Calu3 (cell line): ENCODE results near the gene TRMT44. TPM values are rescaled to one million over a fixed set of nuclear protein-coding genes. Genes with fewer than 3 reads are reported as not detected.
"Not testable (repeated sequence)": the region's sequence is repeated elsewhere in the genome, so short reads cannot be mapped to it uniquely, and the experiment has no call there.

Source experiments
- BruUV-seq: library from RNA; stranded (reverse); fragments of 400-500 nt; replicated peaks from 2 replicates; lab custom pipeline; 2021; lab: Mats Ljungman, UMichigan
- CTCF ChIA-PET: fragments of 300-600 bp; sonication (Branson Sonifier 250); formaldehyde crosslinking; loops from one replicate; lab custom pipeline; 2022; ENCODE audit warnings: antibody characterized with exemption; lab: Charles Lee
- DNase-seq: peaks from one replicate; pipeline ENCODE4 v3.0.0; 2022
- H3K27ac Mint-ChIP-seq: one replicate; pipeline ENCODE4 v1.8.0; 2022; ENCODE audit warnings: mixed read lengths; ENCODE audit not compliant: unreplicated experiment
- H3K27me3 Mint-ChIP-seq: one replicate; pipeline ENCODE4 v1.8.0; 2022; ENCODE audit warnings: mixed read lengths; ENCODE audit not compliant: unreplicated experiment
- H3K36me3 Mint-ChIP-seq: one replicate; pipeline ENCODE4 v1.8.0; 2022; ENCODE audit warnings: mild to moderate bottlenecking, moderate library complexity, mixed read lengths; ENCODE audit not compliant: insufficient read depth, unreplicated experiment
- H3K4me1 Mint-ChIP-seq: one replicate; pipeline ENCODE4 v1.8.0; 2022; ENCODE audit warnings: mild to moderate bottlenecking, low read depth, mixed read lengths; ENCODE audit not compliant: unreplicated experiment
- H3K4me3 Mint-ChIP-seq: one replicate; pipeline ENCODE4 v1.8.0; 2022; ENCODE audit warnings: mild to moderate bottlenecking, low read depth, moderate library complexity, mixed read lengths; ENCODE audit not compliant: unreplicated experiment
- H3K9me3 Mint-ChIP-seq: one replicate; pipeline ENCODE4 v1.8.0; 2022; ENCODE audit warnings: low read depth, mixed read lengths; ENCODE audit not compliant: unreplicated experiment
- intact Hi-C: fragments of 100-400 bp; cut with micrococcal nuclease; formaldehyde crosslinking; loops from one replicate; pipeline ENCODE4 v1.10.0; 2022; ENCODE audit not compliant: unreplicated experiment
- total RNA-seq: library from RNA; stranded (reverse); gene quantifications from 2 replicates; pipeline ENCODE4 v1.2.3, GENCODE V29; 2022
- TF ChIP-seq, protein P1 (sequence below): fragments of 200-600 bp; IDR thresholded peaks from one replicate; pipeline ENCODE4 v1.8.0; 2022; ENCODE audit warnings: antibody characterized with exemption; ENCODE audit not compliant: unreplicated experiment

Gene TRMT44
- total RNA-seq, 1 experiment from 2014 or later, result 21.5 TPM

DNA sequence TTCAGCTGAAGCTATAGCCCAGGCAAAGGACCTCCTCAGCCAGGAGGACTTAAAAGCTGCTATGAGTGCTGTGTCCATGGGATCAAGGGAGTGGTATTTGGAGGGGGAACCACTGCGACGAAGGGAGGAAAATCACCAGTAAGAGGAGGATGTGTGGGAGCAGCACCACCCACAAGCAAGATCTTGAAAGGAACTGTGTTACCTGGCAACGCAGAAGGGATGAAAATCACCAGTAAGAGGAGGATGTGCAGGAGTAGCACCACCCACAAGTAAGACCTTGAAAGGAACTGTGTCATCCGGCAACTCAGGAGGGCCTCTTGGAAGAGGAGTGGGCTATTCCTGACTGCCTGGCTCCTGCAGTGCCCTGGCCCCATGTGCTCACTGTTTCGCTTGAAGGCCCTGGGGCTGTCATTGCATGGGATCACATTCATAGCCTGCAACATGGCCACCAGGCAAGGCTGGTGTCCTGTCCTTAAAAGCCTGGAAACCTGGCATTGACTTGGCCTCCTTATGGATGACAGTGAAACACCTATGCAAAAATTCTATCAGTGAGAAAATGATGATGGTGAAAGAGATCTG is 48.3 kb downstream of the TRMT44 start:
- H3K27me3 Mint-ChIP-seq, result no peaks in the 10 kb centered on the region
- TF ChIP-seq, protein P1, sequence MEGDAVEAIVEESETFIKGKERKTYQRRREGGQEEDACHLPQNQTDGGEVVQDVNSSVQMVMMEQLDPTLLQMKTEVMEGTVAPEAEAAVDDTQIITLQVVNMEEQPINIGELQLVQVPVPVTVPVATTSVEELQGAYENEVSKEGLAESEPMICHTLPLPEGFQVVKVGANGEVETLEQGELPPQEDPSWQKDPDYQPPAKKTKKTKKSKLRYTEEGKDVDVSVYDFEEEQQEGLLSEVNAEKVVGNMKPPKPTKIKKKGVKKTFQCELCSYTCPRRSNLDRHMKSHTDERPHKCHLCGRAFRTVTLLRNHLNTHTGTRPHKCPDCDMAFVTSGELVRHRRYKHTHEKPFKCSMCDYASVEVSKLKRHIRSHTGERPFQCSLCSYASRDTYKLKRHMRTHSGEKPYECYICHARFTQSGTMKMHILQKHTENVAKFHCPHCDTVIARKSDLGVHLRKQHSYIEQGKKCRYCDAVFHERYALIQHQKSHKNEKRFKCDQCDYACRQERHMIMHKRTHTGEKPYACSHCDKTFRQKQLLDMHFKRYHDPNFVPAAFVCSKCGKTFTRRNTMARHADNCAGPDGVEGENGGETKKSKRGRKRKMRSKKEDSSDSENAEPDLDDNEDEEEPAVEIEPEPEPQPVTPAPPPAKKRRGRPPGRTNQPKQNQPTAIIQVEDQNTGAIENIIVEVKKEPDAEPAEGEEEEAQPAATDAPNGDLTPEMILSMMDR, result no peak
- H3K4me1 Mint-ChIP-seq, result no peaks in the 10 kb centered on the region
- no peaks in the 10 kb centered on the region for H3K9me3 Mint-ChIP-seq
- intact Hi-C loops, result no loop called here
- no peak overlapping the region for H3K4me3 Mint-ChIP-seq
- H3K36me3 Mint-ChIP-seq, result no peaks in the 10 kb centered on the region
- no peak overlapping the region for H3K27ac Mint-ChIP-seq
- BruUV-seq, result no TSS peak
- no peak for DNase-seq
- CTCF ChIA-PET, result no interaction called here

DNA sequence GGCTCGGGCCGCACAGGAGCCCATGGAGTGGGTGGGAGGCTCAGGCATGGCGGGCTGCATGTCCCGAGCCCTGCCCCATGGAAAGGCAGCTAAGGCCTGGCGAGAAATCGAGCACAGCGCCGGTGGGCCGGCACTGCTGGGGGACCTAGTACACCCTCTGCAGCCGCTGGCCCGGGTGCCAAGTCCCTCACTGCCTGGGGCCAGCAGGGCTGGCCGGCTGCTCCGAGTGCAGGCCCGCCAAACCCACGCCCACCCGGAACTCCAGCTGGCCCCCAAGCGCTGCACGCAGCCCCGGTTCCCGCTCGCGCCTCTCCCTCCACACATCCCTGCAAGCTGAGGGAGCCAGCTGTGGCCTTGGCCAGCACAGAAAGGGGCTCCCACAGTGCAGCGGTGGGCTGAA is 50.9 kb downstream of the TRMT44 start:
- H3K9me3 Mint-ChIP-seq, BruUV-seq, H3K27me3 Mint-ChIP-seq, intact Hi-C loops, DNase-seq, H3K36me3 Mint-ChIP-seq, H3K4me3 Mint-ChIP-seq, H3K27ac Mint-ChIP-seq, H3K4me1 Mint-ChIP-seq: not testable (repeated sequence)
- CTCF ChIA-PET, result interaction anchor here (0.7 kb wide), 1 partner anchor 12 kb away, joined by 6 read pairs; no protein-coding TSS in a partner anchor

DNA sequence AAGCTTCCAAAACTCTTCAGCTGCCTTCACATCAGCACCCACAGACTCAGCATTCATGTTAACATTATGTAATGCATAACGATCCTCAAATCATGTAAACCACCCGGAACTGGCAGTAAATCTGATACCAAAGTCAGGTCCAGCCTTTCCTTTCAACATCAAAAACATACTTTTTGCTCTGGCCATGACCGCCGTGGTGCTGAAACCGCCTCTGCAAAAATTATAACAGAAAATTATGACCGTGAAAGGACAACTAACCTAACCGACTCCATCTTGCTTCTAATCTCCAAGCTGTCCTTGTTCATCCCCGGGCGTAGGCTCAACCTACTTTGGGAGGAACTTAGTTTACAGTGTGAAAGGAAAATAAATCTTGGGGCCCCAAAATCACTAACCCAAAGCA is 51.6 kb downstream of the TRMT44 start:
- CTCF ChIA-PET, result no interaction called here
- no peaks in the 10 kb centered on the region for H3K27me3 Mint-ChIP-seq
- intact Hi-C loops, result no loop called here
- no peaks in the 10 kb centered on the region for H3K9me3 Mint-ChIP-seq
- H3K36me3 Mint-ChIP-seq, result no peaks in the 10 kb centered on the region
- DNase-seq, result no peak
- TF ChIP-seq, protein P1, result no peak
- no peak overlapping the region for H3K4me3 Mint-ChIP-seq
- no TSS peak for BruUV-seq
- no peaks in the 10 kb centered on the region for H3K4me1 Mint-ChIP-seq
- no peak overlapping the region for H3K27ac Mint-ChIP-seq

DNA sequence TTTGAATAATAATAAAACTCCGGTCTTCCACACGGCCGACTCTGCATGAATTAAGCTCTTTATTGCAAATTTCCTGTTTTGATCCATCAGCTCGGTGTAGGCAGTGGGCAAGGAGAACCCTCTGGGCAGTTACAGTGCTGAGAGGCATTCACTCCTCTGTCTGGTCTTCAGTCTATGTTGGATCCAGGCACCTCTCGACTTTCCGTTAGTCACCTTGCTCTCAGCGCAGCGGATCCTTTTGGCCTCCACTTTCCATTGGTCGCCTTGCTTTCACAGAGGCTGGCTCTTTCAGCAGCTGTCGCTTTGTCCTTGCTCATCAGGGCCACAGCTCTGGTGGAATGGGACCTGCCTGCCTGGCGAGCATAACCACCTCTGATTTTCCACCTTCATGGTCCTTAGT is 52.9 kb downstream of the TRMT44 start:
- Mint-ChIP-seq H3K9me3 (no peaks in the 10 kb centered on the region), H3K36me3 (no peaks in the 10 kb centered on the region), H3K27me3 (no peaks in the 10 kb centered on the region), H3K4me3 (no peak overlapping the region), H3K4me1 (no peaks in the 10 kb centered on the region), H3K27ac (no peak overlapping the region)
- intact Hi-C loops, result no loop called here
- no peak for DNase-seq
- no TSS peak for BruUV-seq
- TF ChIP-seq, protein P1, result no peak
- CTCF ChIA-PET, result no interaction called here

DNA sequence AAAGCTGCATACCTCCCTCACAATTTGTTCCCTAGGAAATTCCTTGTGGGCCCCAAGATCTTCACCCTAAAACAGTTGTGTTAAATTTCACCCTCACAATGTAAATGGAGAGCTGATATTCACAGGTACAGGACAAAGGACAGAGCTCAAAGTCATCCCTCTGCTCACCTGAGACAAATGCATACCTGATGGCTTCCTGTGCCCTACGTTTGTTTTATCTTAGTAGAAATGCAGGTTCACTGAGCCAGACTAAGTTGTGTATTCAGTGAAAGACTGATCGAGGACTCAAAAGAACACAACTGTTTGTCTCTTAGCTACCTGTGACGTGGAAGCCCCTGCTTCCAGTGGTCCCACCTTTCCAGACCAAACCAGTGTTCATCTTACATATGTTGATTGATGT is 53.6 kb downstream of the TRMT44 start:
- no peak overlapping the region for H3K27ac Mint-ChIP-seq
- CTCF ChIA-PET, result no interaction called here
- H3K36me3 Mint-ChIP-seq, result no peaks in the 10 kb centered on the region
- DNase-seq, result no peak
- intact Hi-C loops, result no loop called here
- no peak overlapping the region for H3K4me3 Mint-ChIP-seq
- H3K9me3 Mint-ChIP-seq, result no peaks in the 10 kb centered on the region
- BruUV-seq, result no TSS peak
- TF ChIP-seq, protein P1, result no peak
- no peaks in the 10 kb centered on the region for H3K27me3 Mint-ChIP-seq
- no peaks in the 10 kb centered on the region for H3K4me1 Mint-ChIP-seq
